CD14-positive monocyte (primary cell): ENCODE results near the gene CDH13. TPM values are rescaled to one million over a fixed set of nuclear protein-coding genes. Genes with fewer than 3 reads are reported as not detected.

Experiments
- DNase-seq, 3 donors: peaks; one replicate each; pipeline ENCODE4 v3.0.0-alpha.2; 2011 to 2022
- H2AFZ ChIP-seq: 2 replicates; pipeline ENCODE4 v1.6.0; 2012; ENCODE audit warnings: mild to moderate bottlenecking, low read depth, low read length, inconsistent platforms; ENCODE audit not compliant: insufficient read depth, poor library complexity, severe bottlenecking
- H3K27ac ChIP-seq, 2 donors: 1 replicate in 1 of 2; 2 replicates in 1 of 2; pipeline ENCODE4 v1.5.1; 2012 to 2013; ENCODE audit warnings: low read length in 2 of 2, control low read depth in 1 of 2, inconsistent platforms in 1 of 2, low read depth in 1 of 2, mild to moderate bottlenecking in 1 of 2
- H3K27me3 ChIP-seq, 2 donors: one replicate each; pipeline versions ENCODE4 v1.6.0 to v1.6.1; 2011 to 2013; ENCODE audit warnings: low read length in 2 of 2; ENCODE audit not compliant: control insufficient read depth in 2 of 2, insufficient read depth in 2 of 2
- H3K36me3 ChIP-seq, 2 donors: replicated peaks in 1 of 2; 1 replicate in 1 of 2; 2 replicates in 1 of 2; pipeline versions ENCODE4 v1.5.1 to v1.6.1; 2012 to 2013; ENCODE audit warnings: low read length in 2 of 2, control low read depth in 1 of 2, inconsistent platforms in 1 of 2, mild to moderate bottlenecking in 1 of 2; ENCODE audit not compliant: insufficient read depth in 2 of 2, control insufficient read depth in 1 of 2
- H3K4me1 ChIP-seq, 2 donors: 1 replicate in 1 of 2; 2 replicates in 1 of 2; pipeline versions ENCODE4 v1.5.1 to v1.6.1; 2012 to 2013; ENCODE audit warnings: low read length in 2 of 2, control low read depth in 1 of 2, inconsistent platforms in 1 of 2, mild to moderate bottlenecking in 1 of 2, moderate library complexity in 1 of 2; ENCODE audit not compliant: insufficient read depth in 2 of 2, control insufficient read depth in 1 of 2
- H3K4me2 ChIP-seq: replicated peaks from 2 replicates; pipeline ENCODE3; 2012; ENCODE audit warnings: low read length, moderate library complexity, mild to moderate bottlenecking; ENCODE audit not compliant: poor library complexity, severe bottlenecking; ENCODE audit errors: extremely low read depth
- H3K4me3 ChIP-seq, 3 experiments: fragments of 200-600 bp in 1 of 3; sonication (generic) in 1 of 3; replicated peaks in 1 of 3; 1 replicate in 2 of 3; 2 replicates in 1 of 3; pipeline ENCODE4 v1.5.1; 2011 to 2013; ENCODE audit warnings: low read length in 3 of 3, mild to moderate bottlenecking in 3 of 3, control low read depth in 2 of 3, low read depth in 2 of 3, inconsistent platforms in 1 of 3, moderate library complexity in 1 of 3
- H3K79me2 ChIP-seq: 2 replicates; pipeline ENCODE4 v1.6.0; 2012; ENCODE audit warnings: mild to moderate bottlenecking, control low read depth, inconsistent platforms, low read length, moderate library complexity; ENCODE audit not compliant: insufficient read depth
- H3K9ac ChIP-seq: 2 replicates; pipeline ENCODE4 v1.6.0; 2017; ENCODE audit warnings: low read length, mild to moderate bottlenecking; ENCODE audit not compliant: insufficient read depth, poor library complexity, severe bottlenecking
- H3K9me3 ChIP-seq, 2 donors: replicated peaks in 1 of 2; 1 replicate in 1 of 2; 2 replicates in 1 of 2; pipeline versions ENCODE4 v1.5.1 to v1.6.1; 2012 to 2013; ENCODE audit warnings: low read length in 2 of 2, control low read depth in 1 of 2; ENCODE audit not compliant: control insufficient read depth in 1 of 2, insufficient read depth in 1 of 2
- H4K20me1 ChIP-seq: 2 replicates; pipeline ENCODE4 v1.6.0; 2012; ENCODE audit warnings: mild to moderate bottlenecking, low read length, control low read depth, moderate library complexity; ENCODE audit not compliant: insufficient read depth
- H3K27ac Mint-ChIP-seq, 7 donors: one replicate each; pipeline ENCODE4 v1.8.0; 2020; ENCODE audit warnings: mild to moderate bottlenecking in 7 of 7, mixed read lengths in 7 of 7, moderate library complexity in 6 of 7, inconsistent platforms in 2 of 7
- H3K27me3 Mint-ChIP-seq, 3 donors: one replicate each; pipeline ENCODE4 v1.8.0; 2021 to 2022; ENCODE audit warnings: low read depth in 3 of 3, mild to moderate bottlenecking in 3 of 3, mixed read lengths in 3 of 3, moderate library complexity in 3 of 3, inconsistent platforms in 1 of 3
- H3K36me3 Mint-ChIP-seq, 2 donors: one replicate each; pipeline ENCODE4 v1.8.0; 2020; ENCODE audit warnings: mixed read lengths in 2 of 2, inconsistent platforms in 1 of 2, mild to moderate bottlenecking in 1 of 2
- H3K4me1 Mint-ChIP-seq: one replicate; pipeline ENCODE4 v1.8.0; 2020; ENCODE audit warnings: mild to moderate bottlenecking, mixed read lengths
- H3K4me3 Mint-ChIP-seq, 2 donors: one replicate each; pipeline ENCODE4 v1.8.0; 2020; ENCODE audit warnings: mild to moderate bottlenecking in 2 of 2, mixed read lengths in 2 of 2, moderate library complexity in 1 of 2
- H3K9me3 Mint-ChIP-seq, 7 donors: one replicate each; pipeline ENCODE4 v1.8.0; 2020 to 2022; ENCODE audit warnings: mixed read lengths in 7 of 7, mild to moderate bottlenecking in 6 of 7, moderate library complexity in 6 of 7, inconsistent platforms in 2 of 7
- CTCF ChIP-seq: fragments of 200-600 bp; IDR thresholded peaks from one replicate; pipeline ENCODE4 v1.8.0; 2022; ENCODE audit warnings: antibody characterized with exemption, mild to moderate bottlenecking
- WGBS: methylation state at CpG from one replicate; pipeline ENCODE4 v1.1.5; 2013; ENCODE audit warnings: missing lambda C conversion rate; ENCODE audit not compliant: insufficient coverage; 5-methylcytosine and 5-hydroxymethylcytosine counted together
- intact Hi-C, 2 donors: fragments of 100-400 bp; cut with micrococcal nuclease; formaldehyde crosslinking; loops; one replicate each; pipeline versions ENCODE4 v1.15.0 to v1.15.1; 2023
- polyA plus RNA-seq, 3 donors: library from polyadenylated mRNA; depleted of rRNA in 1 of 3; unstranded in 2 of 3; stranded (reverse) in 1 of 3; fragments of 300-500 nt in 2 of 3; fragments of >200 nt in 1 of 3; fragmentation: Illumina TruSeq in 2 of 3; gene quantifications; 1 replicate in 2 of 3; 2 replicates in 1 of 3; pipeline ENCODE4 v1.2.3, GENCODE V29; 2012 to 2021

The CDH13 gene
- polyA plus RNA-seq, 3 donors = 0.13 to 0.19 TPM; not detected in 1

- no peak overlapping the region for H3K27ac ChIP-seq
- H3K27me3 ChIP-seq = no peaks in the 10 kb centered on the region
- DNase-seq = peak in 1 of 3 donors; percentile 33
- H3K9me3 ChIP-seq = peaks cover 8 to 9% of the 10 kb centered on the region in 2 donors
- no peaks in the 10 kb centered on the region for H4K20me1 ChIP-seq
- peaks cover 0 to 1% (median 0%) of the 10 kb centered on the region in 3 donors for H3K27me3 Mint-ChIP-seq
- no peak overlapping the region for H3K4me2 ChIP-seq
- WGBS = 38% methylated on average over 2 of the region's 6 CpGs
- intact Hi-C loops = no loop called here
- no peak overlapping the region for H3K4me3 Mint-ChIP-seq
- H3K9ac ChIP-seq = no peak overlapping the region
- peak overlapping the region; percentile 57 for H2AFZ ChIP-seq
- H3K4me1 Mint-ChIP-seq = peaks cover 28% of the 10 kb centered on the region
- no peak for TF ChIP-seq CTCF
- no peaks in the 10 kb centered on the region for H3K79me2 ChIP-seq
- no peak overlapping the region for H3K27ac Mint-ChIP-seq
- H3K9me3 Mint-ChIP-seq = peaks cover 8 to 17% (median 12%) of the 10 kb centered on the region in 7 donors
- H3K4me3 ChIP-seq = no peak overlapping the region
- no peaks in the 10 kb centered on the region for H3K36me3 Mint-ChIP-seq
- peaks cover 21 to 27% of the 10 kb centered on the region in 2 donors for H3K4me1 ChIP-seq
- H3K36me3 ChIP-seq = no peaks in the 10 kb centered on the region
Observed at GRCh38 chr16:83728492-83728891, 1101.7 kb downstream of the CDH13 start.

GRCh38 chr16:83730812-83731211 is 1104.0 kb downstream of the CDH13 start:
- no peaks in the 10 kb centered on the region for H3K36me3 Mint-ChIP-seq
- 0% methylated on average over 1 of the region's 2 CpGs for WGBS
- Histone ChIP-seq H3K27me3 (no peaks in the 10 kb centered on the region), H3K27ac (no peak overlapping the region), H2AFZ (no peak overlapping the region), H3K9me3 (peaks cover 21 to 29% of the 10 kb centered on the region in 2 donors), H3K4me1 (peaks cover 21 to 27% of the 10 kb centered on the region in 2 donors), H3K4me3 (no peak overlapping the region), H3K79me2 (no peaks in the 10 kb centered on the region), H3K36me3 (no peaks in the 10 kb centered on the region), H4K20me1 (no peaks in the 10 kb centered on the region), H3K9ac (no peak overlapping the region), H3K4me2 (no peak overlapping the region)
- peak overlapping the region in 2 of 7 donors; percentile 21 to 30 for H3K27ac Mint-ChIP-seq
- H3K4me3 Mint-ChIP-seq = no peak overlapping the region
- H3K4me1 Mint-ChIP-seq = peaks cover 28% of the 10 kb centered on the region
- intact Hi-C loops = no loop called here
- TF ChIP-seq CTCF = no peak
- DNase-seq = no peak
- peaks cover 0 to 2% (median 0%) of the 10 kb centered on the region in 3 donors for H3K27me3 Mint-ChIP-seq
- peaks cover 21 to 34% (median 29%) of the 10 kb centered on the region in 7 donors for H3K9me3 Mint-ChIP-seq
